Activated T-helper 1 cell treated with anti-CD3 and anti-CD28 coated beads, Interleukin-2, amount 50 U/mL, for 16 hours (primary cell): ENCODE data around the gene POLR3G.

Experiments used
- DNase-seq, 2 donors: peaks; one replicate each; pipeline ENCODE4 v3.0.0-alpha.2; 2020; ENCODE audit warnings: low read depth in 1 of 2, low spot score in 1 of 2

Gene POLR3G

GRCh38 chr5:90503596-90503995 lies 28.9 kb downstream of the POLR3G start:
- DNase-seq = no peak

DNA sequence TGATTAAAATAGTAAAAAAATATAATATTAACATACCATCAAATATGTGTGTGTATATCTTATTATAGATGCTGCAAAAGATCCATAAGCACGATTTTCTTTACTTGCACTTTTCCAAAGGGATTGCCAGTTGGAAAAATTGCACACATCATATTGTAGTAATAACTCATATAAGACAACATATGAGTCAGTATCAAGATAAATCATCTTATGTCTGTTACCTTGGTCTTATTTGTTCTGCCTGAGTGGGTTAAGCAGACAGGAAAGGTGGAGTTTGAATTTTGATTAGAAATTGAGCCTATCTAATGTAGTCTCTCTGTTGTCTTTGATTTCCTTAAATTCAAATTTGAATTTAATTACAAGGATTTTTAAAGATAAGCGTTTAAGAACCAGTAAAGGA lies 30.1 kb downstream of the POLR3G start:
- DNase-seq = no peak

DNA sequence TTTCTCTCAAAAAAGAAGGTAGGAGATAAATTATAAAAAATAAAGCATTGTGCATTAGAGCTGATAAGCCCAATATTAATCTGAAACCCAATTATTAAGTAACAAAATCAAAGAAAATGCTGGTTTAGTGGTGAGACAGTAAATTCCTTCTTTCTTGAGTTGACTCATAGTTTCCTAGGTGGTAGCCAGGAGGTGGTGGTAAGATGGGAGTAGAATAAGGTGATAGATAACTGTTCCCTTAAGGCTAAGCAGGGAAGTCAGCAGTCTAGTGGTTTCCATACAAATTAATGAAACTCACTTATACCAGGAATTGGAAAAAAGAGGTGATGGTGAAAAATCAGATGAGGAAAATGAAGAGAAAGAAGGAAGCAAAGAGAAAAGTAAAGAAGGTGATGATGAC lies 31.6 kb downstream of the POLR3G start:
- no peak for DNase-seq

DNA sequence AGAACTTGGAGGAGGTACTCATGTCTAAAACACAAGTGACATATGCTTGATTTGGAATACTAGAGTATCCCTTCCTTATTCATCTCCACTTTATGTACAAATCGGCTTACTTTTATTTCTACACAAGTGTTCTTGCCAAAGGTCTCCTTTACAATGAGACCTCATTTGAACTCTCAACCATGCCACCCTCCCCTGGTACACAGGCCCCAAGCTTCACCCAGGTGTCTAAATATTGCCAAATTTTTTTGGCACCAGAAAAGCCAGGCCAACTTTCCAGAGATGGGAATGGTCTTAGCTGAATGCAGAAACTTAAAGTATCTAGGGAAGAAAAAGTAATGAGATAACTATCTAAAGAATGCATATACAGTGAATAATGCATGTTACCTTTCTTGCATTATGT lies 35.8 kb downstream of the POLR3G start:
- DNase-seq = no peak

DNA sequence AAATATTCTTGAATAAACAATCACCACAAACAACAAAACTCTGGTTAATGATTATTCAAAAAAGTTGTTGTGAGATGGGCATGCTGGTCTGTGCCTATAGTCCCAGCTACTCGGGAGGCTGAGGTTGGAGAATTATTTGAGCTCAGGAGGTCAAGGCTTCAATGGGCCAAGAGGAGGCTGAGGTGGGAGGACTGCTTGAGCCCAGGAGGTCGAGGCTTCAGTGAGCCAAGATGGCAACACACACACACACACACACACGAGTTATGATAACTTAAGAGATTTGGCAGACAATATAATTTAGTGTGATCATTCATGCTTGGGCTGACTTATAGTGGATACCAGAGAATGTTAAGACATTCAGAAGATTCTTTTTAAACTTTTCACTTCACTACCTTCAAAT lies 39.9 kb downstream of the POLR3G start:
- no peak for DNase-seq

GRCh38 chr5:90518661-90519060 lies 44.0 kb downstream of the POLR3G start:
- no peak for DNase-seq

- no peak for DNase-seq
These were observed 44.4 kb downstream of the POLR3G start for GRCh38 chr5:90519081-90519480.

- DNase-seq = no peak
These were observed 54.0 kb downstream of the POLR3G start for GRCh38 chr5:90528601-90529193.

DNA sequence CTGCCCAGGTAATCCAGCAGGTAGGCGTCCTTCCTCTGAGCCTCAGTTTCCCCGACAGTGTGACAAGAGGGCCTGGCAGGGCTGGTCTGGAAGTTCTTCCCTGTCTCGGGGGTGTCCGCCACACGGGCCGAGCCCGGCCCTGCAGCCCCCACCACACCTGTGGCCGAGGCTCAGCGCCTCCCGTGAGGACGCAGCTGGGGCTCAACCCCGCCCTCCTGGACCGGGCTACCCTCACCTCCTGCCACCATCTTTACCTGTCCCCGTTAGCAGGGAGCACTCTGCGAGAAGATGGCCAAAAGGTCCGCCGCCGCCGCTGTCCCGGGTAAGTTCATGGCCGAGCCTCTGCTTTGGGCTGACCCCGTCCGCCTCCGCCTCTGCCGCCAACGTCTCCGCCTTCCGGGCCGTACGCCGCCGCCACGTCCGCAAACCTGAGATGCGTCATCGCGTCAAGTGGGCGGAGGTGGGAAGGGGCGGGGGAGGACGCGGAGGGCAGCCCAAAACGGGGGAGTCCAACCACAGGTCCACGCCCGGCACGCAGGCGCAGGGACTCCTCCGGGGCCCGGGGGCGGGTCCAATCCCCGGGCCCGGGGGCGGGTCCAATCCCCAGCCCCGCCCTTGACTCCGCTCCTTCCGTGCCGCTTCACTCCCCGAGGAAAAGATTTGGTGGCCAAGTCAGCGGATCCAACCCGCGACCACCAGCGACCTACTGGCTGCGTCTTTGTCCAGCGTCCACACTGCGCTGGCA lies 54.7 kb downstream of the POLR3G start, which contains the start of gene LYSMD3:
TSS of gene LYSMD3 (minus strand) at position 391 of the 745 bp plus-strand sequence. CDS start 4,295 bp downstream, outside the sequence.
- DNase-seq = peak; percentile 96

GRCh38 chr5:90529939-90530677 lies 55.4 kb downstream of the POLR3G start:
- DNase-seq = peak; percentile 17 to 38

DNA sequence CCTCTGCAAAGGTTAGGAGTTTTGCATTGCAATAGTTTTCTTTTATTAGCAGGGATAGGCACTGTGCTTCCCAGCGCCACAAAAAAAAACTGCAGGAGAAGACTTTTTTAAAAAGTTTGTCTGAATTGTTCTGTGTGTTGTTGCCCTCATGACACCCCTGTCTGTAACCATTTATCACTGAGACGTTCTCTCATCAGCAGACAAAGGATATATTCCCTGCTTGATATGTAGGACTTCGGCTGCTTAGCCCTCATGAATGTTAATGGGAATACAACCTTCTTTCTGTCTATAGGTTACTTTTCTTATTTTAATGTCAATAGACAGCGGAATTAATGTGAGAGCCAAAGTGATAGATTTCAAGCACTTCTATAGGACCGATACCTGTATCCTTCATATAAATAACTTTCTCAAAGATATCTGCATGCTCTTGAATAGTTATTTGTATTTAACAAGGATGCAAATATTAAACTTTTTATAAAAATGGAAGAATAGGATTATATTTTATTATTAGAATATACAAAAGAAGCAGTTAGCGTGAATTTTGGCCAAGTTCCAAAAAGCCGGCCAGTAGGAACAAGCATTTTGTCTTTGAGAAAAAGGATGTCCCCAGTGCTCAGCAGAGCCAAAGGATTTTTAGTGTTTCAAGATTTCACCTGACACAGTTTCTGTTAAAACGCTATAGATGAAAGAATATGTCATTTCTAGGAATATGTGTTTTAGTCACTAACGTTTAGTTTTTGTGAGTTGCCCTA lies 56.2 kb downstream of the POLR3G start:
- no peak for DNase-seq

DNA sequence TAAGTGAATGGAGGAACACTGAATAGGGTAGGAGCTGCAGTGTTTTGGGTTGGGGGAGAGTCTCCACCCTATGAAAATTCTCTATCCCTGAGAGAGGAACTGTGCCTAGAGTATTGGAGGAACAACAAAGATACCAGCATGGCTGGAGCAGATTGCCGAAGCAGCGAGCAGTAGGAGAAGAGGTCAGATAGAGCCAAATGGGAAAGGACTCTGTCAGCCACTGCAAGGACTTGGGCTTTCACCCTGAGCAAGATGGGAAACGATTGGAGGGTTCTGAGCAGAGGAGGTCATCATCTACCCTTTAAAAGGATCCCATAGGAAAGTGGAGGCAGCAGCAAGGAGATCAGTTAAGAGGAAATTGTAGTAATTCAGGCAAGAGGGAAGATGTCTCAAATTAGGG lies 59.1 kb downstream of the POLR3G start:
- DNase-seq = no peak

DNA sequence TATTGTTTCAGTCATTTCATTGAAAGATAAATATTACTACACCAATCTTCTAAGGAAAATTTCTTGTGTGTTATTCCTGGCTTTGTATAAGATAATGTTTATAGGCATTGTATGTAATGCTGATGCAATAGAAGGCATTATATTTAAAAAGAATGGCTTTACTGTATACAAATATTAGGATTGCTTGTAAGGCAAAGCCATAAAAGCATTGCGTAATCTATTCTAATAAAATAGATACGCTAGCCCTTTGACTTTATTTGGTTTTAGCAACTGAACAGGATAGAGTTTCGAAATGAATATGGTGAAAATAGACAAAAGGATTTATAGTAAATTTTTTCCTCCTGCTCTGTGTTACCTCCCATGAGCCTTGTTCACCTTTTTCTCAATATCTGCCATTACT lies 60.3 kb downstream of the POLR3G start:
- no peak for DNase-seq

- no peak for DNase-seq
These were observed 68.3 kb downstream of the POLR3G start for GRCh38 chr5:90542827-90543519.

- DNase-seq = no peak
These were observed 70.8 kb downstream of the POLR3G start for GRCh38 chr5:90545511-90545910.

- DNase-seq = no peak
These were observed 71.7 kb downstream of the POLR3G start for GRCh38 chr5:90546216-90546837.

DNA sequence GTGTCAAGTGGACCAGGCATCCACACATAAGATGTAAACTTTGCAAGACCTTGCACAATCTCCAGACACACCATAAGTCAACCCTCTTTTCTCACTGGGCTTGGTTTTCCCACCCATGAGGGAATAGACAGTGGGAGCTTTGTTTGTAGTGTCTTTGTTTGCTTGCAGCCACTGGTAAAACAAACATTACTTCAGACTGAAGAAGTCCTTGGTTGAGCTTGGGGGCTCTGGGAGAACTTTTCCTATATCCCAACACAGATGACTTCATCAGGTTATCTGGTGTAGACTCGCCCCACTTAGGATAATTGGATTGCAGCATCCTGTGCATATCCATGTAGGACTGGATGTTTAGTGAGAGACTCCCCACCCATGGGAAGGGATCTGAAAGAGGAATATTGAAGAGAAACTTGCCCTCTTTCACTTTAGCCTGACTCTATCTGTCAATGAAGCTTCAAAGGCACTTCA lies 72.4 kb downstream of the POLR3G start:
- no peak for DNase-seq

DNA sequence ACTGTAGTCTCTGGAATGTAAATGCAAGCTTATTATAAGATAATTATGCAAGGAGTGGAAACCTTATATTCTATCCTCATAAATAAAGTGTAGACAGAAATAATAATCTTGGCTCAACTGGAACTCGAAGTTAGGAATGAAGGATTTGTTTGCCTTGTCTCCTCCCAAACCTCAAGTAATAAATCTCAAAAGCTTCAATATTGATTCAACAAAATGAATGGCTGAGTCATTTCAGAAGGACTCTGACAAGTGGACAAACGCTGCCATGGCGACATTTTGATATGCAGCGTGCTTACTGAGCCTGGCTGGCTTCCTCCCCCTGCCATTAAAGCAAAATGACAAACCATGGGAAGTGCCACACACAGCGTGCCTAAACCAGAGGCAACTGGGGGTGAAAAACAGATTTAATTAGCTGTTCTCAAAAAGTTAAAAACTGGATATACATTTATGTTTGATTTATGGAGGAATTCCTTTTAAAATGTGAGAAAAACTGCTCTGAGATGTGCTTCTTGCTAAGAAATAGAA lies 73.5 kb downstream of the POLR3G start:
- DNase-seq = no peak

DNA sequence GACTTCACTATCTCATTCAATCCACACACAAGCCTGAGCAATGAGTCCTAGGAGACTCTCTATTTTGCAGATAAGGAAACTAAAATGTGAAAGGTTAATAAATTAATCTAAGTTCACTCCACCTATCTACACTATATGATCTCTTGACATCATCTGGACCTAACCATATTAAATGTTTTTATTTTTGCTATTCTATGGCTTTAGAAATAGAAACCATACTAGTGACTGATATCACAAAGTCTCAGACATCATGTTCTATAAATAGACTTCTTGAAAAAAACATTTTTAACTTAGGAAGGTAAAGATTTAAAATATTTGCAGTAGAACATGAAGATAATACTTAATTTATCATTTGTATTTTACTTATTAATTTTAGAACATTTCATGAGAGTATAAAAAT lies 74.6 kb downstream of the POLR3G start:
- no peak for DNase-seq

DNA sequence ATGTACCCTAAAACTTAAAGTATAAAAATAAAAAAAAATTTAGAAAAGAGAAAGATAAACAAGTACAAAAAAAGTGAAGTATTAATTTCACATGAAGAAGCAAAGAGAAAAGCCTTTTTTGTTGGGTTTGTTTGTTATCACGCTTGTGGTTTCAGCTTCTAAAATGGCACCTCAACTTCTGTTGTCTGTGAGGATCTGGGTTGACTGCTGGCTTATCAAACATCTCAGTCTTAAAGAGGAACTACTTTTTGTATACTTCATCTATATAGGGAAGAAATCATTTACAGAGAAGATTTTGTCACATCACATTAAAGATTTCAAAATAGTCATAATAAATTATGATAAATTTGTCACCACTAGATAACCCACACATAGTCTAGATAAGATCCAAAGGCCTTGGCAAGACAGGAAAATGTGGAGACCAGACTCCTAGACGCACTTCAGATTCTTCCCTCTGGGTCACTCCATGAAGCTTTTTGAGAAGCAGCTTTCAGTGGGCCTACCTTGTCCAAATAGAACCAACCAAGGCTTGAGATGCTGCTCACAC lies 75.1 kb downstream of the POLR3G start:
- DNase-seq = no peak
